GM12872 (cell line): ENCODE data around the gene PYROXD2.

Experiments
- TF ChIP-seq, protein P1 (sequence below): IDR thresholded peaks from 3 replicates; pipeline ENCODE4 v1.5.1; 2011; ENCODE audit warnings: low read depth, mild to moderate bottlenecking, low read length, moderate library complexity; ENCODE audit not compliant: insufficient read depth

The PYROXD2 gene

GRCh38 chr10:98376485-98376884, 38.5 kb downstream of the PYROXD2 start:
- TF ChIP-seq, protein P1, sequence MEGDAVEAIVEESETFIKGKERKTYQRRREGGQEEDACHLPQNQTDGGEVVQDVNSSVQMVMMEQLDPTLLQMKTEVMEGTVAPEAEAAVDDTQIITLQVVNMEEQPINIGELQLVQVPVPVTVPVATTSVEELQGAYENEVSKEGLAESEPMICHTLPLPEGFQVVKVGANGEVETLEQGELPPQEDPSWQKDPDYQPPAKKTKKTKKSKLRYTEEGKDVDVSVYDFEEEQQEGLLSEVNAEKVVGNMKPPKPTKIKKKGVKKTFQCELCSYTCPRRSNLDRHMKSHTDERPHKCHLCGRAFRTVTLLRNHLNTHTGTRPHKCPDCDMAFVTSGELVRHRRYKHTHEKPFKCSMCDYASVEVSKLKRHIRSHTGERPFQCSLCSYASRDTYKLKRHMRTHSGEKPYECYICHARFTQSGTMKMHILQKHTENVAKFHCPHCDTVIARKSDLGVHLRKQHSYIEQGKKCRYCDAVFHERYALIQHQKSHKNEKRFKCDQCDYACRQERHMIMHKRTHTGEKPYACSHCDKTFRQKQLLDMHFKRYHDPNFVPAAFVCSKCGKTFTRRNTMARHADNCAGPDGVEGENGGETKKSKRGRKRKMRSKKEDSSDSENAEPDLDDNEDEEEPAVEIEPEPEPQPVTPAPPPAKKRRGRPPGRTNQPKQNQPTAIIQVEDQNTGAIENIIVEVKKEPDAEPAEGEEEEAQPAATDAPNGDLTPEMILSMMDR = no peak

GRCh38 chr10:98374217-98374985, 40.6 kb downstream of the PYROXD2 start:
- TF ChIP-seq, protein P1 = no peak

DNA sequence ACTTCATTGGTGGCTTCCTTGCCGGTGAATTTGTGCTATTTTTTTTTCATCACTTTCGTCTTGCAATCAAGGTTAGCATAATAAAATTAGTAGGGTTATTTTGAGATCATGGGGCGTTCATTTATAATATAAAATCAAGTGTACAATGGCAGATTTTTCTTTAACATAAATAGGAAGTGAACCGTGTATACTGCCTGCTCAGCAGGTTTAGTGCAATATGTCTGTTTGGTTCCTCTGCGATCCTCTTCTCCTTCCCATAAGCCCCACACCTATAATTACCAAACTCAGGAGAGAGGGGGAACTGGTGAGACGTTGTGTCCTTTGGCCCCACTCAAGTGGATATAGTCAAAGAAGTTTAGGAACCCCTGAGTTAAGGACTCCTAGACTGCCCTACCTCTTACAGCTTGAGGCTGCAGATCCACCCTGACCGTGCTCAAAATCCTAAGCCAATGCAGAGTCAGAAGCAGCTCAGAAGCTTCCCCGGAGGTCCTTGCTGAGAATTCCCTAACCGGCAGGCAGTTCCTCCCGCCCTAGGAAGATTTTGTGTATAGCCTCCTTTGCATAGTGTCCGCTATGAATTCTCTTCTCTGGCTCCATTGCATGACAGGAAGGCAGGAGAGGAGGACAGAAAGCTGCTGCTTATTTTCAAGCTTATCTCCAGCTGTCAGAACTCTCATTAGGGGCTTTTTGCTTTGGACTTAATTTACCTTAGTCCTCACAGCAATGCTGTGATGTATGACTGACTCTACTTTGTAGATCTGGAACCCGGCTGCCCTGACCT, 41.5 kb downstream of the PYROXD2 start:
- TF ChIP-seq, protein P1 = no peak

GRCh38 chr10:98370831-98371820, 43.9 kb downstream of the PYROXD2 start:
- TF ChIP-seq, protein P1 = no peak

- TF ChIP-seq, protein P1 = no peak
Measured at GRCh38 chr10:98369801-98370200, 45.2 kb downstream of the PYROXD2 start.

GRCh38 chr10:98368644-98369043, 46.3 kb downstream of the PYROXD2 start:
- TF ChIP-seq, protein P1 = no peak
